GM10266 (cell line): ENCODE results near the gene RBM6.
"Not testable (repeated sequence)": the region's sequence is repeated elsewhere in the genome, so short reads cannot be mapped to it uniquely, and the experiment has no call there.

ENCODE experiments used
- DNase-seq: peaks from one replicate; pipeline ENCODE4 v3.0.0; 2012; ENCODE audit errors: extremely low spot score
- CTCF ChIP-seq: IDR thresholded peaks from 2 replicates; pipeline ENCODE4 v1.5.1; 2012; ENCODE audit warnings: mild to moderate bottlenecking, low read depth; ENCODE audit not compliant: control insufficient read depth, insufficient read depth; ENCODE audit errors: missing control alignments

Gene RBM6

GRCh38 chr3:49930922-49931321 lies 9.0 kb upstream of the RBM6 start:
- DNase-seq: no peak
- TF ChIP-seq CTCF: no peak

- not testable (repeated sequence) for DNase-seq
Observed at GRCh38 chr3:49932281-49932680, 7.7 kb upstream of the RBM6 start.

GRCh38 chr3:49937090-49937489 lies 2.9 kb upstream of the RBM6 start:
- DNase-seq: no peak
- no peak for TF ChIP-seq CTCF

GRCh38 chr3:49940667-49941249 lies 808 bp downstream of the RBM6 start:
- TF ChIP-seq CTCF: no peak
- DNase-seq: no peak

- TF ChIP-seq CTCF: no peak
Observed at GRCh38 chr3:49942651-49943050, 2.7 kb downstream of the RBM6 start.

GRCh38 chr3:49952924-49953323 lies 13.0 kb downstream of the RBM6 start:
- DNase-seq: no peak

More at GRCh38 chr3:49942651-49943050, 2.7 kb downstream of the RBM6 start:
- no peak for DNase-seq

GRCh38 chr3:49955636-49956035 lies 15.7 kb downstream of the RBM6 start:
- TF ChIP-seq CTCF: no peak
- no peak for DNase-seq

More at GRCh38 chr3:49952924-49953323, 13.0 kb downstream of the RBM6 start:
- no peak for TF ChIP-seq CTCF
